HEK293 (cell line): ENCODE data around the gene ATP6V1B1.
"Not testable (repeated sequence)": the region's sequence is repeated elsewhere in the genome, so short reads cannot be mapped to it uniquely, and the experiment has no call there.

Source experiments
- CTCF ChIA-PET: fragments of 350-600 bp; formaldehyde crosslinking; extraction: SDS; loops from one replicate; lab custom pipeline; 2021; ENCODE audit warnings: antibody characterized with exemption; lab: Yijun Ruan, JAX
- POLR2A ChIA-PET: fragments of 300-600 bp; formaldehyde crosslinking; extraction: SDS; loops from one replicate; lab custom pipeline; 2020; ENCODE audit warnings: antibody characterized with exemption, inconsistent platforms; lab: Yijun Ruan, JAX
- H3K27ac ChIP-seq: fragments of 200-500 bp; sonication (Bioruptor generic); 2 replicates; pipeline ENCODE4 v1.5.1; 2014; ENCODE audit warnings: low read depth, low read length, control low read depth, inconsistent platforms; ENCODE audit errors: extremely low read depth
- H3K36me3 ChIP-seq, 2 experiments: fragments of 200-500 bp in 1 of 2; sonication (Bioruptor generic) in 1 of 2; 1 replicate in 1 of 2; 2 replicates in 1 of 2; pipeline ENCODE4 v1.5.1; 2014 to 2017; ENCODE audit warnings: inconsistent platforms in 2 of 2, low read length in 2 of 2; ENCODE audit not compliant: control insufficient read depth in 2 of 2, insufficient read depth in 1 of 2
- H3K4me1 ChIP-seq: fragments of 200-500 bp; sonication (Bioruptor generic); 2 replicates; pipeline ENCODE4 v1.5.1; 2014; ENCODE audit warnings: mild to moderate bottlenecking, low read length, inconsistent platforms; ENCODE audit not compliant: control insufficient read depth, insufficient read depth
- H3K4me3 ChIP-seq: 2 replicates; pipeline ENCODE4 v1.5.1; 2011; ENCODE audit warnings: low read depth, mild to moderate bottlenecking, control low read depth, low read length, moderate library complexity
- H3K9me3 ChIP-seq: fragments of 200-500 bp; sonication (Bioruptor generic); 2 replicates; pipeline ENCODE4 v1.5.1; 2014; ENCODE audit warnings: low read depth, low read length, inconsistent platforms; ENCODE audit not compliant: control insufficient read depth, insufficient read depth
- IKZF3 ChIP-seq: fragments of 450-650 bp; IDR thresholded peaks from 2 replicates; pipeline ENCODE4 v1.5.0; 2018; ENCODE audit warnings: missing biosample characterization, mild to moderate bottlenecking, missing genetic modification characterization, moderate library complexity
- KLF10 ChIP-seq: fragments of 450-650 bp; IDR thresholded peaks from 2 replicates; pipeline ENCODE4 v1.5.1; 2018; ENCODE audit warnings: missing biosample characterization, mild to moderate bottlenecking, missing genetic modification characterization
- KLF9 ChIP-seq: fragments of 450-650 bp; formaldehyde crosslinking; IDR thresholded peaks from 2 replicates; pipeline ENCODE4 v1.5.1; 2016; ENCODE audit warnings: missing biosample characterization, missing genetic modification characterization, low read depth
- RBAK ChIP-seq: fragments of 450-650 bp; formaldehyde crosslinking; IDR thresholded peaks from 2 replicates; pipeline ENCODE4 v1.5.1; 2016; ENCODE audit warnings: missing biosample characterization, missing genetic modification characterization
- YY1 ChIP-seq: fragments of 450-650 bp; formaldehyde crosslinking; IDR thresholded peaks from 2 replicates; pipeline ENCODE4 v1.5.1; 2018; ENCODE audit warnings: missing biosample characterization, missing genetic modification characterization
- YY2 ChIP-seq: fragments of 450-650 bp; formaldehyde crosslinking; IDR thresholded peaks from 2 replicates; pipeline ENCODE4 v1.5.1; 2016; ENCODE audit warnings: missing biosample characterization, missing genetic modification characterization
- ZFP37 ChIP-seq: fragments of 450-650 bp; formaldehyde crosslinking; IDR thresholded peaks from 2 replicates; pipeline ENCODE4 v1.5.1; 2016; ENCODE audit warnings: missing biosample characterization, missing genetic modification characterization
- ZNF121 ChIP-seq: fragments of 450-650 bp; formaldehyde crosslinking; IDR thresholded peaks from 2 replicates; pipeline ENCODE4 v1.5.1; 2016; ENCODE audit warnings: missing biosample characterization, missing genetic modification characterization
- ZNF146 ChIP-seq: fragments of 450-650 bp; formaldehyde crosslinking; IDR thresholded peaks from 2 replicates; pipeline ENCODE4 v1.5.1; 2016; ENCODE audit warnings: missing biosample characterization, missing genetic modification characterization
- ZNF16 ChIP-seq: fragments of 450-650 bp; formaldehyde crosslinking; IDR thresholded peaks from 2 replicates; pipeline ENCODE4 v1.5.1; 2016; ENCODE audit warnings: low read depth, missing biosample characterization, missing genetic modification characterization
- ZNF266 ChIP-seq: fragments of 450-650 bp; formaldehyde crosslinking; IDR thresholded peaks from 2 replicates; pipeline ENCODE4 v1.5.1; 2016; ENCODE audit warnings: missing biosample characterization, missing genetic modification characterization, low read depth
- ZNF324 ChIP-seq: fragments of 450-650 bp; formaldehyde crosslinking; IDR thresholded peaks from 2 replicates; pipeline ENCODE4 v1.5.1; 2016; ENCODE audit warnings: missing biosample characterization, missing genetic modification characterization
- ZNF366 ChIP-seq: fragments of 450-650 bp; formaldehyde crosslinking; conservative IDR thresholded peaks from 2 replicates; pipeline ENCODE4 v1.5.1; 2016; ENCODE audit warnings: missing biosample characterization, missing genetic modification characterization
- ZNF501 ChIP-seq: fragments of 450-650 bp; formaldehyde crosslinking; IDR thresholded peaks from 2 replicates; pipeline ENCODE4 v1.5.1; 2016; ENCODE audit warnings: missing biosample characterization, missing genetic modification characterization
- ZNF596 ChIP-seq: fragments of 450-650 bp; IDR thresholded peaks from 2 replicates; pipeline ENCODE4 v1.5.0; 2018; ENCODE audit warnings: missing biosample characterization, mild to moderate bottlenecking, missing genetic modification characterization, moderate library complexity
- ZNF626 ChIP-seq: fragments of 450-650 bp; sonication (Bioruptor Pico); formaldehyde crosslinking; IDR thresholded peaks from 2 replicates; pipeline ENCODE4 v1.5.1; 2018; ENCODE audit warnings: missing biosample characterization, missing genetic modification characterization, inconsistent platforms
- ZNF658 ChIP-seq: fragments of 450-650 bp; formaldehyde crosslinking; IDR thresholded peaks from 2 replicates; pipeline ENCODE4; 2016; ENCODE audit warnings: missing biosample characterization, missing genetic modification characterization
- ZNF837 ChIP-seq: fragments of 450-650 bp; formaldehyde crosslinking; IDR thresholded peaks from 2 replicates; pipeline ENCODE4 v1.5.1; 2016; ENCODE audit warnings: missing biosample characterization, missing genetic modification characterization
- TF ChIP-seq, protein P1 (sequence below): fragments of 450-650 bp; formaldehyde crosslinking; IDR thresholded peaks from 2 replicates; pipeline ENCODE4 v1.5.1; 2016; ENCODE audit warnings: missing biosample characterization, missing genetic modification characterization
- TF ChIP-seq, protein P2 (sequence below): IDR thresholded peaks from 2 replicates; pipeline ENCODE4 v1.6.1; 2011; ENCODE audit warnings: mild to moderate bottlenecking, low read depth, low read length, borderline replicate concordance
- TF ChIP-seq, protein P3 (sequence below): fragments of 450-650 bp; formaldehyde crosslinking; IDR thresholded peaks from 2 replicates; pipeline ENCODE4 v1.5.1; 2017; ENCODE audit warnings: missing biosample characterization, missing genetic modification characterization

The ATP6V1B1 gene

DNA sequence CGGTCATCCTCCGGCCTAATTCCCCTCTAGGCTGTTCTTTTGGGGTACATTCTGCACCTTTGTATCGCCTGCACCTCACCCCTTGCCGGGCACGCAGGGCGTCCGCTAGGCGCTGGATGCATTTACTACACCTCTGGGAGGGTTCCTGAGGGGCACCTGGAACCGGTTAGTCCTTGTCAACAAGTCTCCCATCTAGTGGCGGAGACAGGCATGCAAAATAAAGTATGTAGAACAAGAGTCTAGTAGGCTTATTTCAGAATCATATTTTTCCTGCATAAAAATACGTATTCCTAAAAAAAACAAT is 59.7 kb downstream of the ATP6V1B1 start (continued):
- no peak for TF ChIP-seq YY1 (tag by site-specific recombination)
- TF ChIP-seq ZNF146 (tag by site-specific recombination) = no peak
- TF ChIP-seq ZFP37 = no peak
- TF ChIP-seq RBAK (tag by site-specific recombination) = no peak

DNA sequence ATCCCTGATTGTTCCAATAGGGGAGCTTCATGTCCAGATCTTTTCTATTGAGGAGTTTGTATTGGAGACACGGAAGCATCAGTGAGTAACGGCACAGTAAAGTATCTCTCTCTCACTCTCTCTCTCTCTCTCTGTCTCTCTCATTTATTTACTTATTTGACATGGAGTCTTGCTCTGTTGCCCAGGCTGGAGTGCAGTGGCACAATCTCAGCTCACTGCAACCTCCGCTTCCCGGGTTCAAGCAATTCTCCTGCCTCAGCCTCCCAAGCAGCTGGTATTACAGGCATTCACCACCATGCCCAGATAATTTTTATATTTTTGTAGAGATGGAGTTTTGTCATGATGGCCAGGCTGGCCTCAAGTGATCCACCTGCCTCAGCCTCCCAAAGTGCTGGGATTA is 63.2 kb downstream of the ATP6V1B1 start:
- H3K27ac ChIP-seq, H3K4me3 ChIP-seq, H3K4me1 ChIP-seq, POLR2A ChIA-PET, H3K36me3 ChIP-seq, H3K9me3 ChIP-seq: not testable (repeated sequence)
- CTCF ChIA-PET = interaction anchor here (0.6 kb wide), 1 partner anchor 131 kb away, joined by 3 read pairs; no protein-coding TSS in a partner anchor
- 0 out of 2 replicates have a peak, but pooled peaks have one; percentile 11 for TF ChIP-seq ZNF121 (tag by site-specific recombination)

DNA sequence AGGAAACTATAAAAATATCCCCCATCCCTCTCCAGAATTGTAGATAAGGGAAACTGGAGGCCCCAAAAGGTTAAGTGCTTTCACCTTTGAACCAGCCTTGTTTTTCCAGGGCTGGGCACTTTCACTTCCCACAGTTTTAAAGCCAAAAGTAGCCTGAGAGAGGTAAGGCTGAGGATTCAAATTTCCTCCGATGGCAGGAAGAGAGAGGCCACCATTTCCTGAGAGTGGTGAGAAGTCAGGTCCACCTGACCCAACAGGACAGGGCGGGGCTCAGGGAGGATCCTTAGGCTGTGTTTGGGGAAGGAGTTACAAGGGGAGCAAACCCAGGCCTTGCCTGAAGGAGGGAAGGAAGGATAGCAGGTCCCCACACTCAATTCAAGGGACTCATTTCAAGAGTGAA is 63.7 kb downstream of the ATP6V1B1 start:
- H3K9me3 ChIP-seq = no peaks in the 10 kb centered on the region
- no peaks in the 10 kb centered on the region for H3K36me3 ChIP-seq
- no peaks in the 10 kb centered on the region for H3K4me1 ChIP-seq
- ChIA-PET POLR2A (no interaction called here), CTCF (interaction anchor here (0.6 to 0.7 kb wide), 2 partner anchors 36 to 132 kb away, joined by 3 to 4 read pairs; no protein-coding TSS in a partner anchor)
- no peak overlapping the region for H3K4me3 ChIP-seq
- TF ChIP-seq ZNF16 (tag by site-specific recombination) = no peak
- no peak for TF ChIP-seq KLF10 (tag by site-specific recombination)
- TF ChIP-seq ZNF366 (tag by site-specific recombination) = no peak
- no peak for TF ChIP-seq ZNF266 (tag by site-specific recombination)
- TF ChIP-seq YY2 = no peak
- TF ChIP-seq, protein P1, sequence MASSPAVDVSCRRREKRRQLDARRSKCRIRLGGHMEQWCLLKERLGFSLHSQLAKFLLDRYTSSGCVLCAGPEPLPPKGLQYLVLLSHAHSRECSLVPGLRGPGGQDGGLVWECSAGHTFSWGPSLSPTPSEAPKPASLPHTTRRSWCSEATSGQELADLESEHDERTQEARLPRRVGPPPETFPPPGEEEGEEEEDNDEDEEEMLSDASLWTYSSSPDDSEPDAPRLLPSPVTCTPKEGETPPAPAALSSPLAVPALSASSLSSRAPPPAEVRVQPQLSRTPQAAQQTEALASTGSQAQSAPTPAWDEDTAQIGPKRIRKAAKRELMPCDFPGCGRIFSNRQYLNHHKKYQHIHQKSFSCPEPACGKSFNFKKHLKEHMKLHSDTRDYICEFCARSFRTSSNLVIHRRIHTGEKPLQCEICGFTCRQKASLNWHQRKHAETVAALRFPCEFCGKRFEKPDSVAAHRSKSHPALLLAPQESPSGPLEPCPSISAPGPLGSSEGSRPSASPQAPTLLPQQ = no peak
- no peak for TF ChIP-seq ZNF626 (tag by site-specific recombination)
- no peak for TF ChIP-seq ZNF837 (tag by site-specific recombination)
- TF ChIP-seq ZNF596 (tag by site-specific recombination) = no peak
- no peak for TF ChIP-seq ZNF324
- TF ChIP-seq, protein P2, sequence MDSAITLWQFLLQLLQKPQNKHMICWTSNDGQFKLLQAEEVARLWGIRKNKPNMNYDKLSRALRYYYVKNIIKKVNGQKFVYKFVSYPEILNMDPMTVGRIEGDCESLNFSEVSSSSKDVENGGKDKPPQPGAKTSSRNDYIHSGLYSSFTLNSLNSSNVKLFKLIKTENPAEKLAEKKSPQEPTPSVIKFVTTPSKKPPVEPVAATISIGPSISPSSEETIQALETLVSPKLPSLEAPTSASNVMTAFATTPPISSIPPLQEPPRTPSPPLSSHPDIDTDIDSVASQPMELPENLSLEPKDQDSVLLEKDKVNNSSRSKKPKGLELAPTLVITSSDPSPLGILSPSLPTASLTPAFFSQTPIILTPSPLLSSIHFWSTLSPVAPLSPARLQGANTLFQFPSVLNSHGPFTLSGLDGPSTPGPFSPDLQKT = no peak
- no peak for TF ChIP-seq ZNF501 (tag by site-specific recombination)
- no peak for TF ChIP-seq KLF9 (tag by site-specific recombination)
- no peak for TF ChIP-seq ZNF658 (tag by site-specific recombination)
- TF ChIP-seq, protein P3, sequence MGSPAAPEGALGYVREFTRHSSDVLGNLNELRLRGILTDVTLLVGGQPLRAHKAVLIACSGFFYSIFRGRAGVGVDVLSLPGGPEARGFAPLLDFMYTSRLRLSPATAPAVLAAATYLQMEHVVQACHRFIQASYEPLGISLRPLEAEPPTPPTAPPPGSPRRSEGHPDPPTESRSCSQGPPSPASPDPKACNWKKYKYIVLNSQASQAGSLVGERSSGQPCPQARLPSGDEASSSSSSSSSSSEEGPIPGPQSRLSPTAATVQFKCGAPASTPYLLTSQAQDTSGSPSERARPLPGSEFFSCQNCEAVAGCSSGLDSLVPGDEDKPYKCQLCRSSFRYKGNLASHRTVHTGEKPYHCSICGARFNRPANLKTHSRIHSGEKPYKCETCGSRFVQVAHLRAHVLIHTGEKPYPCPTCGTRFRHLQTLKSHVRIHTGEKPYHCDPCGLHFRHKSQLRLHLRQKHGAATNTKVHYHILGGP (tag by site-specific recombination) = no peak
- no peak for TF ChIP-seq IKZF3 (tag by site-specific recombination)
- TF ChIP-seq, all 188 proteins: peak for 0
- H3K27ac ChIP-seq = no peak overlapping the region

DNA sequence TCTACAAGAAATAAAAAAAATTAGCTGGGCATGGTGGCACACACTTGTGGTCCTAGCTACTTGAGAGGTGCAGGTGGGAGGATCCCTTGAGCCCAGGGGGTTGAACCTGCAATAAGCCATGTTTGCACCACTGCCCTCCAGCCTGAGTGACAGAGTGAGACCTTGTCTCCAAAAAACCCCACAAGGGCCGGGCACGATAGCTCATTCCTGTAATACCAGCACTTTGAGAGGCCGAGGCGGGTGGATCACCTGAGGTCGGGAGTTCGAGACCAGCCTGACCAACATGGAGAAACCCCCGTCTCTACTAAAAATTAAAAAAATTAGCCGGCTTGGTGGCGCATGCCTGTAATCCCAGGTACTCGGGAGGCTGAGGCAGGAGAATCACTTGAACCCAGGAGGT is 64.2 kb downstream of the ATP6V1B1 start:
- CTCF ChIA-PET = interaction anchor here (0.6 to 2.4 kb wide), 7 partner anchors 10 to 496 kb away, joined by 3 to 7 read pairs (median 4); no protein-coding TSS in a partner anchor
- POLR2A ChIA-PET, H3K9me3 ChIP-seq, H3K4me1 ChIP-seq, H3K4me3 ChIP-seq, H3K36me3 ChIP-seq, H3K27ac ChIP-seq: not testable (repeated sequence)
